Neural progenitor cell (in vitro differentiated cells): Measurements from ENCODE around the gene GANC. TPM values are rescaled to one million over a fixed set of nuclear protein-coding genes. Genes with fewer than 3 reads are reported as not detected.

ENCODE experiments used
- DNase-seq: peaks from one replicate; pipeline ENCODE4 v3.0.0-alpha.2; 2016; ENCODE audit warnings: low spot score
- H2AFZ ChIP-seq: fragments of 200-600 bp; sonication (generic); replicated peaks from 2 replicates; pipeline ENCODE4 v1.6.1; 2016; ENCODE audit warnings: antibody characterized with exemption
- H3F3A ChIP-seq: fragments of 200-600 bp; sonication (generic); 2 replicates; pipeline ENCODE4 v1.6.1; 2016; ENCODE audit warnings: antibody characterized with exemption, low read depth
- H3K27ac ChIP-seq: fragments of 200-600 bp; sonication (generic); 2 replicates; pipeline ENCODE4 v1.5.1; 2016; ENCODE audit warnings: mild to moderate bottlenecking
- H3K27me3 ChIP-seq: fragments of 200-600 bp; sonication (generic); 2 replicates; pipeline ENCODE4 v1.6.1; 2016; ENCODE audit warnings: mild to moderate bottlenecking, moderate library complexity
- H3K36me3 ChIP-seq: fragments of 200-600 bp; sonication (generic); 2 replicates; pipeline ENCODE4 v1.5.1; 2016
- H3K4me1 ChIP-seq: fragments of 200-600 bp; sonication (generic); 2 replicates; pipeline ENCODE4 v1.6.1; 2016; ENCODE audit warnings: mixed run types
- H3K4me2 ChIP-seq: fragments of 200-600 bp; sonication (generic); 2 replicates; pipeline ENCODE4 v1.6.1; 2016
- H3K4me3 ChIP-seq: fragments of 200-600 bp; sonication (generic); 2 replicates; pipeline ENCODE4 v1.5.1; 2016
- H3K79me2 ChIP-seq: fragments of 200-600 bp; sonication (generic); 2 replicates; pipeline ENCODE4 v1.6.1; 2016; ENCODE audit warnings: low read depth
- H3K9ac ChIP-seq: fragments of 200-600 bp; sonication (generic); 2 replicates; pipeline ENCODE4 v1.6.1; 2016
- H3K9me3 ChIP-seq: fragments of 200-600 bp; sonication (generic); 2 replicates; pipeline ENCODE4 v1.5.1; 2016; ENCODE audit warnings: low read depth
- H4K20me1 ChIP-seq: fragments of 200-600 bp; sonication (generic); 2 replicates; pipeline ENCODE4 v1.6.1; 2016; ENCODE audit warnings: low read depth
- H3K27ac Mint-ChIP-seq: 3 replicates; pipeline ENCODE4 v1.8.0; 2021; ENCODE audit warnings: mixed read lengths
- H3K27me3 Mint-ChIP-seq: 2 replicates; pipeline ENCODE4 v1.8.0; 2022; ENCODE audit warnings: low read depth, mild to moderate bottlenecking, inconsistent platforms, moderate library complexity, mixed read lengths; ENCODE audit not compliant: insufficient read depth
- H3K36me3 Mint-ChIP-seq: 3 replicates; pipeline ENCODE4 v1.8.0; 2021; ENCODE audit warnings: mixed read lengths
- H3K4me1 Mint-ChIP-seq: 3 replicates; pipeline ENCODE4 v1.8.0; 2021; ENCODE audit warnings: mixed read lengths
- H3K4me3 Mint-ChIP-seq: 3 replicates; pipeline ENCODE4 v1.8.0; 2021; ENCODE audit warnings: mild to moderate bottlenecking, moderate library complexity, mixed read lengths
- H3K9me3 Mint-ChIP-seq: 3 replicates; pipeline ENCODE4 v1.8.0; 2020; ENCODE audit warnings: mixed read lengths
- EZH2 ChIP-seq: fragments of 200-600 bp; sonication (generic); IDR thresholded peaks from 2 replicates; pipeline ENCODE4 v1.6.1; 2017; ENCODE audit warnings: antibody characterized with exemption, mild to moderate bottlenecking, moderate library complexity
- EZH2phosphoT487 ChIP-seq: fragments of 200-600 bp; sonication (generic); IDR thresholded peaks from 2 replicates; pipeline ENCODE4 v1.6.1; 2017; ENCODE audit warnings: antibody characterized with exemption
- total RNA-seq: library from RNA; depleted of rRNA; stranded (reverse); fragments of >200 nt; gene quantifications from 2 replicates; pipeline ENCODE4 v1.2.3, GENCODE V29; 2015; ENCODE audit warnings: low replicate concordance
- TF ChIP-seq, protein P1 (sequence below): fragments of 200-600 bp; sonication (generic); IDR thresholded peaks from 2 replicates; pipeline ENCODE4 v1.5.1; 2017; ENCODE audit warnings: antibody characterized with exemption, mild to moderate bottlenecking

GANC gene
- total RNA-seq, 1 donor from 2014 or later, result 22.7 TPM

DNA sequence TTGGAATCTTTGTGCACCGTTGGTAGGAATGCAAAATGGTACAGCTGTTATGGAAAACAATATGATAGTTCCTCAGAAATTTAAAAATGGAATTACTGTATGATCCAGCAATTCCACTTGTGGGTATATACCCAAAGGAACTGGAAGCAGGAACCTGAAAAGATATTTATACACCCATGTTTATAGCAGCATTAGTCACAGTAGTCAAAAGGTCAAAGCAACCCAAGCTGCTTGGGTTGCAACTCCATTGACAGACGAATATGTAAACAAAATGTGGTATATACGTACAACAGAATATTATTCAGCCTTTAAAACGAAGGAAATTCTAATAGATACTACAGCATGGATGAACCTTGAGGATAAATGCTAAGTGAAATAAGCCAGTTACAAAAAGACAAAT is 51.3 kb downstream of the GANC start:
- H3K4me2 ChIP-seq, result no peak overlapping the region
- H3K9me3 ChIP-seq, result no peaks in the 10 kb centered on the region
- no peaks in the 10 kb centered on the region for H4K20me1 ChIP-seq
- H3F3A ChIP-seq, result no peaks in the 10 kb centered on the region
- Mint-ChIP-seq H3K9me3 (no peaks in the 10 kb centered on the region), H3K4me3 (no peak overlapping the region), H3K27ac (no peak overlapping the region), H3K4me1 (peaks cover 2% of the 10 kb centered on the region), H3K27me3 (no peaks in the 10 kb centered on the region), H3K36me3 (peaks cover 2% of the 10 kb centered on the region)
- H3K4me1 ChIP-seq, result no peaks in the 10 kb centered on the region
- no peaks in the 10 kb centered on the region for H3K79me2 ChIP-seq
- no peaks in the 10 kb centered on the region for H3K27me3 ChIP-seq
- H3K27ac ChIP-seq, result no peak overlapping the region
- H3K36me3 ChIP-seq, result no peaks in the 10 kb centered on the region
- no peak overlapping the region for H3K9ac ChIP-seq
- no peak overlapping the region for H3K4me3 ChIP-seq
- DNase-seq, result no peak
- H2AFZ ChIP-seq, result no peak overlapping the region
- TF ChIP-seq, protein P1, sequence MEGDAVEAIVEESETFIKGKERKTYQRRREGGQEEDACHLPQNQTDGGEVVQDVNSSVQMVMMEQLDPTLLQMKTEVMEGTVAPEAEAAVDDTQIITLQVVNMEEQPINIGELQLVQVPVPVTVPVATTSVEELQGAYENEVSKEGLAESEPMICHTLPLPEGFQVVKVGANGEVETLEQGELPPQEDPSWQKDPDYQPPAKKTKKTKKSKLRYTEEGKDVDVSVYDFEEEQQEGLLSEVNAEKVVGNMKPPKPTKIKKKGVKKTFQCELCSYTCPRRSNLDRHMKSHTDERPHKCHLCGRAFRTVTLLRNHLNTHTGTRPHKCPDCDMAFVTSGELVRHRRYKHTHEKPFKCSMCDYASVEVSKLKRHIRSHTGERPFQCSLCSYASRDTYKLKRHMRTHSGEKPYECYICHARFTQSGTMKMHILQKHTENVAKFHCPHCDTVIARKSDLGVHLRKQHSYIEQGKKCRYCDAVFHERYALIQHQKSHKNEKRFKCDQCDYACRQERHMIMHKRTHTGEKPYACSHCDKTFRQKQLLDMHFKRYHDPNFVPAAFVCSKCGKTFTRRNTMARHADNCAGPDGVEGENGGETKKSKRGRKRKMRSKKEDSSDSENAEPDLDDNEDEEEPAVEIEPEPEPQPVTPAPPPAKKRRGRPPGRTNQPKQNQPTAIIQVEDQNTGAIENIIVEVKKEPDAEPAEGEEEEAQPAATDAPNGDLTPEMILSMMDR, result no peak
- no peak for TF ChIP-seq EZH2
- no peak for TF ChIP-seq EZH2phosphoT487

DNA sequence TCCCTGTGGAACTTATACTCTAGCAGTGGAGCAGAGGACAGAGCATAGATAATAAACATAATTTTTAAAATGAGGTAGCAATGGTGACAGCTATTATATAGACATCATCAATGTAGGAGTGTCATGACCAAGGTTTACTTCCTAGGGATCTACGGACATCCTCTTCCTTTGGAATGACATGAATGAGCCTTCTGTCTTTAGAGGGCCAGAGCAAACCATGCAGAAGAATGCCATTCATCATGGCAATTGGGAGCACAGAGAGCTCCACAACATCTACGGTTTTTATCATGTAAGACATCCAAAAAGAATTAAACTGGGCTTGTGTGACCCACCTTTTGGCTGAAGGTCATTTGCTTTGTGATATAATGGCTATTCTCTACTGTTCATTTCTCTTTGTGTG is 56.2 kb downstream of the GANC start:
- no peak for DNase-seq
- no peaks in the 10 kb centered on the region for H3K9me3 ChIP-seq
- peaks cover 2% of the 10 kb centered on the region for H3K36me3 Mint-ChIP-seq
- H3K4me3 ChIP-seq, result no peak overlapping the region
- H3K27ac ChIP-seq, result no peak overlapping the region
- TF ChIP-seq, protein P1, result no peak
- TF ChIP-seq EZH2 (no peak), EZH2phosphoT487 (no peak)
- H3K9me3 Mint-ChIP-seq, result no peaks in the 10 kb centered on the region
- no peaks in the 10 kb centered on the region for H3F3A ChIP-seq
- no peaks in the 10 kb centered on the region for H3K79me2 ChIP-seq
- H3K27ac Mint-ChIP-seq, result no peak overlapping the region
- H3K27me3 ChIP-seq, result no peaks in the 10 kb centered on the region
- no peaks in the 10 kb centered on the region for H3K27me3 Mint-ChIP-seq
- H3K4me1 Mint-ChIP-seq, result no peaks in the 10 kb centered on the region
- H3K4me3 Mint-ChIP-seq, result no peak overlapping the region
- H2AFZ ChIP-seq, result no peak overlapping the region
- H3K4me2 ChIP-seq, result no peak overlapping the region
- H4K20me1 ChIP-seq, result no peaks in the 10 kb centered on the region
- H3K9ac ChIP-seq, result no peak overlapping the region
- H3K36me3 ChIP-seq, result no peaks in the 10 kb centered on the region
- H3K4me1 ChIP-seq, result no peaks in the 10 kb centered on the region

DNA sequence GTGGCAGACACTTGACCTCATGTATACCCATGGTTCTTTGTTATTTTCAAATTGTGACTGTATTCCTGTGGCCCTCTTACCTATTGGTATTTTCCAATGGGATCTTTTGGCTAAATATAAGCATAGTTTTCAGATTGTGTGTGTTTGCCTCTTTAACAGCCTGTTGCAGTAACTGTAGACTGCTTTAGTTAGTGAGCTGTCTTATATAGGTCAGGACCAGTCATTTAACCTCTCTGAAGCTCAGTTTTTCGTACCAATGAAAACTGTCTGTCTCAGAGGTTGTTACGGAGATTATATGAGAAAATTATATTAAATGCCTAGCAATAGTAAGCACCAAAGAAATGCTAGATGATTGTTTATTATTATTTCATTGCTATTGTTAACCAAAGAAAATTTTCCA is 57.0 kb downstream of the GANC start:
- H3K27me3 Mint-ChIP-seq, result no peaks in the 10 kb centered on the region

More for the DNA sequence above, 57.0 kb downstream of the GANC start:
- Histone ChIP-seq H3K4me1 (no peaks in the 10 kb centered on the region), H4K20me1 (no peaks in the 10 kb centered on the region), H3K79me2 (no peaks in the 10 kb centered on the region), H3K4me2 (no peak overlapping the region), H2AFZ (no peak overlapping the region), H3K4me3 (no peak overlapping the region), H3F3A (no peaks in the 10 kb centered on the region), H3K9ac (no peak overlapping the region), H3K27me3 (no peaks in the 10 kb centered on the region), H3K9me3 (no peaks in the 10 kb centered on the region), H3K36me3 (no peaks in the 10 kb centered on the region), H3K27ac (no peak overlapping the region)
- Mint-ChIP-seq H3K4me3 (no peak overlapping the region), H3K4me1 (no peaks in the 10 kb centered on the region), H3K36me3 (no peaks in the 10 kb centered on the region), H3K9me3 (peaks cover 4% of the 10 kb centered on the region), H3K27ac (no peak overlapping the region)
- DNase-seq, result no peak
- no peak for TF ChIP-seq EZH2
- no peak for TF ChIP-seq EZH2phosphoT487
- TF ChIP-seq, protein P1, result no peak
